HUDEP-2 (cell line): ENCODE results near the gene USP36.
"Not testable (repeated sequence)": the region's sequence is repeated elsewhere in the genome, so short reads cannot be mapped to it uniquely, and the experiment has no call there.

Experiments used
- DNase-seq, 76 experiments: peaks; one replicate each; lab custom pipeline; 2025; ENCODE audit not compliant: unreplicated experiment in 76 of 76; lab: John Stamatoyannopoulos, UW

The USP36 gene

DNA sequence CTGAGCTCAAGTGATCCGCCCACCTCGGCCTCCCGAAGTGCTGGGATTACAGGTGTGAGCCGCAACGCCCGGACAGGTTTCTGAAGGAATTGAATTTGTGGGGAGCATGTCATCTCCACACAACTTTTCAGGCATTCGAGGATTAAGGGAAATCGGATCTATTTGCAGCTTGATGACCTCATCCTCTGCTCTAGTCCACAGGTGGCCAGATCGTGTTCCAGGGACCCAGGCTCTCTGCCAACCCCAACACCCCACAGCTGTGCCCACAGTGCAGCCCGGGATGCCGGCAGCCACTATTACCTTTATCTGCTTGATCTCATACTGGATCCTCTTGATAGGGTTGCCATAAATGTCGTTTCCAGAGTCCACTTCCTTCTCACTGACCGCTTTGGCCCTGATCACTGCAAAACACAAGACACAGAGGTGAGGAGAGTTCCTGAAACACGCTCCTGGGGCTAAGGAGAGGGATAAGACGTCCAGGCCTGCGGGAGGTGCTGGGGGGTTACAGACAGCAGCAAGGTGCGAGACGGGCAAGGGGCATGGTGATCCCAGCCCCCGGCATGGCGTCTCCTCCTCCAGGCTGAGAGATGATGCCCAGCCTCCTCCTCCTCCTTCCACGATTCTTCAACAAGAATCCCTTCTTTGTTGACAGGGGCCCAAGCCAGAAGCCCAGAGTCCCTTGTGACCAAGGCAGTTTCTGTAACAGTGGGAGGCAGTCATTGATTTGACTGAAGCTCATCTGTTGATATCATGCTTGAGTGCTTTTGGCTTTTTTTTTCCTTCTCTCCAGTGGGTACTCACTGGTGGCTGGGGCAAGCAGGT is 33.1 kb upstream of the USP36 start:
- no peak for DNase-seq

DNA sequence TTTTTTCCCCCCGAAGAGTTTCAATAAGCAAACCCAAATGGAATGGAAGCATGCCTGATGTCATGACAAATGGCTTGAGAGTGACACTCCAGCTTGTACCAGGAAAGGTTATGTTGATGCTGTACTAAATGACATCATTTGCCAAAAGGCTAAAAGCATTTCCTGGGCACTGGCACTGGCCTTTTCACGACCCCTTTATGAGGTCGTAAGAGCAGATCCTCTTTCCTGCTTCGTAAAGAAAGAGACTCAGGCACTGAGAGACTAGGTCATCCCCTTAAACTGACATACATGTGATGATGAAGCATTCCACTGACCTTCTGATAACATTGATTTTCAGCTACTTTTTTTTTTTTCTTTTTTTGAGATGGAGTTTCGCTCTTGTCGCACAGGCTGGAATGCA is 31.9 kb upstream of the USP36 start:
- DNase-seq: no peak

GRCh38 chr17:78870621-78871020 is 30.0 kb upstream of the USP36 start:
- no peak for DNase-seq

DNA sequence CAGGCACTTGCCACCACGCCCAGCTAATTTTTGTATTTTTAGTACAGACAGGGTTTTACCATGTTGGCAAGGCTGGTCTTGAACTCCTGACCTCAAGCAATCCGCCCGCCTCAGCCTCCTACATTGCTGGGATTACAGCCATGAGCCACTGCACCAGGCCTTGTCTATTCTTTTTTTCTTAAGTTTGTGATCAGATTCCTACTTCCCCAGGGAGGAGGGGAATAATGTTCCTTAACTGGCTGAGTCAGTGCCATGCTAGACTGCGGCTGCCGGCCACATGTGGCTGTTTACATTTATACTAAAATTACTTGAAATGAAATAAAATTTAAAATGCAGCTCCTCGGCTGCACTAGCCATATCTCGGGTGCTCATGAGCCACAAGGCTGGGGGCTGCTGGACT is 27.8 kb upstream of the USP36 start:
- DNase-seq: no peak

- not testable (repeated sequence) for DNase-seq
Observed at GRCh38 chr17:78867046-78867445, 26.4 kb upstream of the USP36 start.

- DNase-seq: peak in 58 of 76 experiments; percentile 3 to 71 (median 34)
Observed at GRCh38 chr17:78865682-78866390, 25.2 kb upstream of the USP36 start.

DNA sequence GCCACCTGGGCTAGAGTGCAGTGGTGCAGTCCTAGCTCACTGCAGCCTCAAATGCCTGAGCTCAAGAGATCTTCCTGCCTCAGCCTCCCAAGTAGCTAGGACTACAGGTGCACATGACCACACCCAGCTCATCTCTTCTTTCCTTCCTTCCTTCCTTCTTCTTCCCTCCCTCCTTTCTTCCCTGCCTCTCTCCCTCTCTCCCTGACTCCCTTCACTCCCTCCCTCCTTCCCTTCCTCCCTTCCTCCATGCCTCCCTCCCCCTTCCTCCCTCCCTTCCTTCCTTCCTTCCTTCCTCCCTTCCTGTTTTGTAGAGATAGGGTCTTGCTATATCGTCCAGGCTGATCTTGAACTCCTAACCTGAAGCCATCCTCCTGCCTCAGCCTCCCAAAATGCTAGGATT is 23.5 kb upstream of the USP36 start:
- no peak for DNase-seq

- DNase-seq: peak in 4 of 76 experiments; percentile 8 to 16 (median 12)
Observed at GRCh38 chr17:78862073-78863023, 21.7 kb upstream of the USP36 start.

- DNase-seq: no peak
Observed at GRCh38 chr17:78861229-78861628, 20.6 kb upstream of the USP36 start.

DNA sequence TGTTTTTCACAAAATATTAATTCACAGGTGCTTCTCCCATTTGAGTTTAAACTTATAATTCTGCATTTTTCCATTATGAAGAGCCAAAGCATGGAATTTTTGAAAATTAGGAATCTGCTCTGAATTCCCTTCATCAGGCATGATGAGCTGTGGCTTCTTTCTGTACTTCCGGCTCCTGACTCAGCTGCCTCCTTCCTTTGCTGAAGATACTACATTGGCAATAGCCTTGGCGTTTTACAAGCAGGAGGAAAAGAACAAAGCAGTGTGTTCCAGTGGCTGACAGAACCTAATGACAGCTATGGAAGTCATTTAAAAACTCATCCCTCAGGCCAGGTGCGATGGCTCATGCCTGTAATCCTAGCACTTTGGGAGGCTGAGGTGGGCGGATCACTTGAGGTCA is 18.4 kb upstream of the USP36 start:
- DNase-seq: no peak

- DNase-seq: no peak
Observed at GRCh38 chr17:78857266-78857665, 16.7 kb upstream of the USP36 start.

DNA sequence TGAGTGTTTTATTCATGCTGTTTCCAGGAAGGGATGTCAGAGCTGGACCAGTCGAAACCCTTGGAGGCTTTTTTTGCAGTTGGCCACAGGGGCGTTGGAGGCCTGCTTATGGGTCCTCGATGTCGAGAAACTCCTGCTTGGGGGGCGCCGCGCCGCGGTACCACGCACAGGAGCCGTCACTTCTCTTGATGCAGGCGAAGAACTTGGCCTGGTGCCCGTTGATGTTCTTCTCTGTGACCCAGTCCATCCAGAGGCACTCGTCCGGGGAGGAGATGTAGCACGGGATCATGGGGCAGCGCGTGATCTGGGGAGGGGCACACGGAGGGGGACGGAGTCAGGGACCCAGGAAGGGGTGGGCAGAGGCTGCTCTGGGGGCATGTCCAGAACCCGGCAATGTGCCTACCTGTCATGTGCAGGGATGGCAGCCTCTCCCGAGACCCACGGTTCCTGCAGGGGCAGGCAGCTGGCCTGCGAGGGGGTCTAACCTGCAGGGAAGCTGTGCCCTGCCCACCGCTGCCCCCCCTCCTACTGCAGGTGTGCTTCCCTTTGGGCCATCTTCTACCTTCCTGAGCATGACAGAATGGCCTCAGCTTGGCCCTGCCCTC is 15.0 kb upstream of the USP36 start:
- DNase-seq: no peak

DNA sequence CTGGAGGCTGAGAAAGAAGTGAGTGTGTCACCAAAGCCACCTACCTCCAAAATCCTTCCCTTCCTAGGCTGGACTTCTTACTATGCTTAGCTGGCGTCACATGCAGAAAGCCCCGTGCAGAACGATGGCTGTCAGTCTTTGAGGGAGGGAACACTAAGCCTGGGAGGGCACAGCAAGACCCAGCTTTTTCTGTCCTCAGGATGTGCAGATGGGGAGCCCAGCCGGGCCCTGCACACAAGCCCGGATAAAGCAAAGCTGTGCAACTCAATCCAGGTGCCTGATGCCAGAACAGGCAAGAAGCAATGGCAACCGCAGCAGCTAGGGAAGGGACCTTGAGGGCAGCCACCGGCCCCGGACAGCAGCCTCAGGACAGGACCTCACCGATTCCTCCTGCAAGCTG is 13.9 kb upstream of the USP36 start:
- DNase-seq: no peak

- DNase-seq: peak in 33 of 76 experiments; percentile 2 to 50 (median 21)
Observed at GRCh38 chr17:78853926-78854394, 13.3 kb upstream of the USP36 start.

DNA sequence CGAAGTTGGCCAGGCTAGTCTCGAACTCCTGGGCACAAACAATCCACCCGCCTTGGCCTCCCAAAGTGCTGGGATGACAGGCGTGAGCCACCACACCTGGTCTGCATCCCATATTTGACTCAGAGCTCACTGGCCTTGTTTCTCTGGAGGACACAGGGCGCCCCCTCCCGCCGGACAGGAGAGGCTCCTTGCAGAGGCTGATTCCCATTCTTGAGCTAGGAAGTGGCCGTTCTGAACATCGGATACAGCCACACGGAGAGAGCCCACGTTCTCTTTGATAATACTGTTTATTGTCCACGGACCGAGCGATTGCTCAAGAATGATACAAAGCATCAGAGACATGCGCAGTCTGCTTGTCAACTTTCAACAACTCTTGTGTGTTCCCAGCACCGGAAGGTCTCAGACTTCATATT is 12.1 kb upstream of the USP36 start:
- peak in 1 of 76 experiments; percentile 7 for DNase-seq

- DNase-seq: no peak
Observed at GRCh38 chr17:78849026-78849425, 8.4 kb upstream of the USP36 start.

DNA sequence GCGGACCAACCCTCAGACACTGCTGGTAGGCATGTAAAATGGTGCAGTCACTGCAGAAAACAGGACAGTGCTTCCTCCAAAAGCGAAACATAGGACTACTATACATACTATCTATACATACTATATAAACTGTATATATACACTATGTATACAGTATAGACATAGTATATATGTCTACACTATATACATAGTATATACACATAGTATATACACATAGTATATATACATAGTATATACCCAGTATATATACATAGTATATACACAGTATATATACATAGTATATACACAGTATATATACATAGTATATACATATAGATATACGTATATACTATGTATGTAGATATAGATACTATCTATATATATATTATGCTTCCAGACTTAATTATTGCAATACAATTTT is 6.4 kb upstream of the USP36 start:
- DNase-seq: no peak

GRCh38 chr17:78844301-78845005 is 3.8 kb upstream of the USP36 start:
- no peak for DNase-seq

GRCh38 chr17:78842881-78843565 is 2.4 kb upstream of the USP36 start:
- peak in 60 of 76 experiments; percentile 14 to 73 (median 38) for DNase-seq
